Cardiac fibroblast (primary cell): ENCODE results near the gene GIGYF1.

Experiments
- DNase-seq, 2 donors: peaks; one replicate each; pipeline versions ENCODE4 v3.0.0 to v3.0.0-alpha.2; 2010; ENCODE audit warnings: low read depth in 2 of 2
- H3K4me3 ChIP-seq, 2 donors: replicated peaks in 1 of 2; 1 replicate in 1 of 2; 2 replicates in 1 of 2; pipeline ENCODE4 v1.5.1; 2011; ENCODE audit warnings: low read depth in 2 of 2, low read length in 2 of 2, mild to moderate bottlenecking in 2 of 2, moderate library complexity in 1 of 2
- CTCF ChIP-seq: IDR thresholded peaks from one replicate; pipeline ENCODE4 v1.5.1; 2011; ENCODE audit warnings: low read depth, mild to moderate bottlenecking, low read length, inconsistent platforms

The GIGYF1 gene

GRCh38 chr7:100679129-100679926, 14.7 kb downstream of the GIGYF1 start:
- no peak overlapping the region for H3K4me3 ChIP-seq
- DNase-seq, result no peak
- no peak for TF ChIP-seq CTCF

- TF ChIP-seq CTCF, result no peak
- DNase-seq, result no peak
- H3K4me3 ChIP-seq, result no peak overlapping the region
Measured at GRCh38 chr7:100678291-100678984, 15.6 kb downstream of the GIGYF1 start.

GRCh38 chr7:100677308-100678267, 16.5 kb downstream of the GIGYF1 start:
- no peak for TF ChIP-seq CTCF
- no peak overlapping the region for H3K4me3 ChIP-seq
- no peak for DNase-seq

- DNase-seq, result no peak
- TF ChIP-seq CTCF, result no peak
- peak overlapping the region; percentile 95 to 100 for H3K4me3 ChIP-seq
Measured at GRCh38 chr7:100676501-100677306, 17.3 kb downstream of the GIGYF1 start.

- peak; percentile 71 to 73 for DNase-seq
- peak overlapping the region; percentile 95 to 100 for H3K4me3 ChIP-seq
- no peak for TF ChIP-seq CTCF
Measured at GRCh38 chr7:100675581-100676350, 18.3 kb downstream of the GIGYF1 start.
